ENCODE measurements around the gene ISL2. TPM values are rescaled to one million over a fixed set of nuclear protein-coding genes. Genes with fewer than 3 reads are reported as not detected.

The ISL2 gene
- total RNA-seq, 1 donor: not detected

- no peak overlapping the region for H3K4me3 ChIP-seq (ENCODE audit: low read depth, low read length)
- TF ChIP-seq, protein P1, sequence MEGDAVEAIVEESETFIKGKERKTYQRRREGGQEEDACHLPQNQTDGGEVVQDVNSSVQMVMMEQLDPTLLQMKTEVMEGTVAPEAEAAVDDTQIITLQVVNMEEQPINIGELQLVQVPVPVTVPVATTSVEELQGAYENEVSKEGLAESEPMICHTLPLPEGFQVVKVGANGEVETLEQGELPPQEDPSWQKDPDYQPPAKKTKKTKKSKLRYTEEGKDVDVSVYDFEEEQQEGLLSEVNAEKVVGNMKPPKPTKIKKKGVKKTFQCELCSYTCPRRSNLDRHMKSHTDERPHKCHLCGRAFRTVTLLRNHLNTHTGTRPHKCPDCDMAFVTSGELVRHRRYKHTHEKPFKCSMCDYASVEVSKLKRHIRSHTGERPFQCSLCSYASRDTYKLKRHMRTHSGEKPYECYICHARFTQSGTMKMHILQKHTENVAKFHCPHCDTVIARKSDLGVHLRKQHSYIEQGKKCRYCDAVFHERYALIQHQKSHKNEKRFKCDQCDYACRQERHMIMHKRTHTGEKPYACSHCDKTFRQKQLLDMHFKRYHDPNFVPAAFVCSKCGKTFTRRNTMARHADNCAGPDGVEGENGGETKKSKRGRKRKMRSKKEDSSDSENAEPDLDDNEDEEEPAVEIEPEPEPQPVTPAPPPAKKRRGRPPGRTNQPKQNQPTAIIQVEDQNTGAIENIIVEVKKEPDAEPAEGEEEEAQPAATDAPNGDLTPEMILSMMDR (IDR thresholded peaks at IDR 0.05; ENCODE audit: insufficient read depth, low read depth, low read length): no peak
- DNase-seq (ENCODE audit: low read depth): no peak
Measured at GRCh38 chr15:76313731-76314130, 22.8 kb upstream of the ISL2 start.

DNA sequence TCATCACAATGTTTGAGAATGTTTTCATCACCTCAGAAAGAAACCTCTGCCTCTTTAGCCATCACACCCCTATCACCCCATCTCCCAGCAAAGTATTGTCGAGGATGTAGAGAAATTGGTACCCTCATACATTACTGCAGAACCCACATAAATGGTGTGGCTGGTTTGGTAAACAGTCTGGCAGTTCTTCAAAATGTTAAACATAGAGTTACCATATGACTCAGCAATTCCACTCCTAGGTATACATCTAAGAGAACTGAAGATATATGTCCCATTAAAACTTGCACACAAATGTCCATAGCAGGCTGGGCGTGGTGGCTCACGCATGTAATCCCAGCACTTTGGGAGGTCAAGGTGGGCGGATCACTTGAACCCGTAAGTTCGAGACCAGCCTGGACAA is 16.6 kb upstream of the ISL2 start:
- no peak overlapping the region for H3K4me3 ChIP-seq (ENCODE audit: low read depth, low read length)
- TF ChIP-seq, protein P1 (IDR thresholded peaks at IDR 0.05; ENCODE audit: insufficient read depth, low read depth, low read length): no peak
- DNase-seq (ENCODE audit: low read depth): no peak

GRCh38 chr15:76321171-76321570 is 15.4 kb upstream of the ISL2 start:
- no peak overlapping the region for H3K4me3 ChIP-seq (ENCODE audit: low read depth, low read length)
- TF ChIP-seq, protein P1 (IDR thresholded peaks at IDR 0.05; ENCODE audit: insufficient read depth, low read depth, low read length): no peak
- DNase-seq (ENCODE audit: low read depth): no peak

- TF ChIP-seq, protein P1 (IDR thresholded peaks at IDR 0.05; ENCODE audit: insufficient read depth, low read depth, low read length): no peak
- H3K4me3 ChIP-seq (ENCODE audit: low read depth, low read length): no peak overlapping the region
- no peak for DNase-seq (ENCODE audit: low read depth)
Measured at GRCh38 chr15:76321602-76322001, 15.0 kb upstream of the ISL2 start.

GRCh38 chr15:76324066-76324465 is 12.5 kb upstream of the ISL2 start:
- TF ChIP-seq, protein P1 (IDR thresholded peaks at IDR 0.05; ENCODE audit: insufficient read depth, low read depth, low read length): no peak
- peak; percentile 32 for DNase-seq (ENCODE audit: low read depth)
- H3K4me3 ChIP-seq (ENCODE audit: low read depth, low read length): no peak overlapping the region

GRCh38 chr15:76325704-76326103 is 10.9 kb upstream of the ISL2 start:
- TF ChIP-seq, protein P1 (IDR thresholded peaks at IDR 0.05; ENCODE audit: insufficient read depth, low read depth, low read length): no peak
- no peak overlapping the region for H3K4me3 ChIP-seq (ENCODE audit: low read depth, low read length)
- no peak for DNase-seq (ENCODE audit: low read depth)

Data from fibroblast of villous mesenchyme (primary cell).